Measurements from ENCODE around the gene GRHPR. TPM values are rescaled to one million over a fixed set of nuclear protein-coding genes. Genes with fewer than 3 reads are reported as not detected.
A peak's percentile ranks its signal among the peaks of the same experiment; 100 is the strongest.

The GRHPR gene
- total and polyA plus RNA-seq, 2 donors from 2014 or later: 101 to 257 TPM

- Histone ChIP-seq H3K27ac (ENCODE audit: low read depth in 2 of 2, low read length in 2 of 2) (peak overlapping the region in 1 of 2 donors; percentile 64), H3K9ac (ENCODE audit: low read length in 3 of 3) (peak overlapping the region in 1 of 3 donors; percentile 36), H3K27me3 (ENCODE audit: control insufficient read depth, insufficient read depth, low read length) (no peaks in the 10 kb centered on the region), H3K36me3 (ENCODE audit: control insufficient read depth in 2 of 3, insufficient read depth in 3 of 3, low read length in 3 of 3) (peaks cover 2 to 62% (median 19%) of the 10 kb centered on the region in 3 donors), H3K4me3 (ENCODE audit: low read length in 3 of 3) (no peak overlapping the region), H3K4me1 (ENCODE audit: control insufficient read depth in 2 of 3, insufficient read depth in 2 of 3, low read depth in 1 of 3, low read length in 3 of 3) (peaks cover 0 to 46% (median 29%) of the 10 kb centered on the region in 3 donors), H3K9me3 (ENCODE audit: control insufficient read depth in 2 of 3, insufficient read depth in 1 of 3, low read length in 3 of 3) (no peaks in the 10 kb centered on the region)
- DNase-seq: no peak
- TF ChIP-seq CTCF (IDR thresholded peaks at IDR 0.05; ENCODE audit: borderline replicate concordance, extremely low read depth, insufficient read depth): no peak
- FAIRE-seq: no peak
- intact Hi-C loops (cut with DNase I): no loop called here
Measured at GRCh38 chr9:37429441-37430285, 7.2 kb downstream of the GRHPR start.

- Histone ChIP-seq H3K36me3 (ENCODE audit: control insufficient read depth in 2 of 3, insufficient read depth in 3 of 3, low read length in 3 of 3) (peaks cover 2 to 69% (median 22%) of the 10 kb centered on the region in 3 donors), H3K27me3 (ENCODE audit: control insufficient read depth, insufficient read depth, low read length) (no peaks in the 10 kb centered on the region), H3K4me1 (ENCODE audit: control insufficient read depth in 2 of 3, insufficient read depth in 2 of 3, low read depth in 1 of 3, low read length in 3 of 3) (peaks cover 0 to 38% (median 29%) of the 10 kb centered on the region in 3 donors), H3K9me3 (ENCODE audit: control insufficient read depth in 2 of 3, insufficient read depth in 1 of 3, low read length in 3 of 3) (no peaks in the 10 kb centered on the region), H3K4me3 (ENCODE audit: low read length in 3 of 3) (no peak overlapping the region), H3K27ac (ENCODE audit: low read depth in 2 of 2, low read length in 2 of 2) (peak overlapping the region; percentile 23 to 28), H3K9ac (ENCODE audit: low read length in 3 of 3) (no peak overlapping the region)
- no peak for DNase-seq
- intact Hi-C loops (cut with DNase I): no loop called here
- FAIRE-seq: no peak
- no peak for TF ChIP-seq CTCF (IDR thresholded peaks at IDR 0.05; ENCODE audit: borderline replicate concordance, extremely low read depth, insufficient read depth)
Measured at GRCh38 chr9:37430841-37431597, 8.5 kb downstream of the GRHPR start.

GRCh38 chr9:37432020-37432419 lies 9.5 kb downstream of the GRHPR start:
- no peak for FAIRE-seq
- intact Hi-C loops (cut with DNase I): no loop called here
- peaks cover 2 to 70% (median 24%) of the 10 kb centered on the region in 3 donors for H3K36me3 ChIP-seq (ENCODE audit: control insufficient read depth in 2 of 3, insufficient read depth in 3 of 3, low read length in 3 of 3)

More at GRCh38 chr9:37432020-37432419, 9.5 kb downstream of the GRHPR start:
- no peak for TF ChIP-seq CTCF (IDR thresholded peaks at IDR 0.05; ENCODE audit: borderline replicate concordance, extremely low read depth, insufficient read depth)
- H3K4me3 ChIP-seq (ENCODE audit: low read length in 3 of 3): no peak overlapping the region
- H3K9me3 ChIP-seq (ENCODE audit: control insufficient read depth in 2 of 3, insufficient read depth in 1 of 3, low read length in 3 of 3): no peaks in the 10 kb centered on the region
- H3K9ac ChIP-seq (ENCODE audit: low read length in 3 of 3): no peak overlapping the region
- peak overlapping the region in 1 of 2 donors; percentile 23 for H3K27ac ChIP-seq (ENCODE audit: low read depth in 2 of 2, low read length in 2 of 2)
- DNase-seq: no peak
- H3K4me1 ChIP-seq (ENCODE audit: control insufficient read depth in 2 of 3, insufficient read depth in 2 of 3, low read depth in 1 of 3, low read length in 3 of 3): peaks cover 0 to 38% (median 29%) of the 10 kb centered on the region in 3 donors
- H3K27me3 ChIP-seq (ENCODE audit: control insufficient read depth, insufficient read depth, low read length): no peaks in the 10 kb centered on the region
